Activated effector memory CD4-positive, alpha-beta T cell treated with anti-CD3 and anti-CD28 coated beads, Interleukin-2, amount 50 U/mL, for 16 hours (primary cell): ENCODE results near the gene MTO1.
"Not testable (repeated sequence)": the region's sequence is repeated elsewhere in the genome, so short reads cannot be mapped to it uniquely, and the experiment has no call there.

Source experiments
- DNase-seq: peaks from one replicate; pipeline ENCODE4 v3.0.0-alpha.2; 2020

Gene MTO1

DNA sequence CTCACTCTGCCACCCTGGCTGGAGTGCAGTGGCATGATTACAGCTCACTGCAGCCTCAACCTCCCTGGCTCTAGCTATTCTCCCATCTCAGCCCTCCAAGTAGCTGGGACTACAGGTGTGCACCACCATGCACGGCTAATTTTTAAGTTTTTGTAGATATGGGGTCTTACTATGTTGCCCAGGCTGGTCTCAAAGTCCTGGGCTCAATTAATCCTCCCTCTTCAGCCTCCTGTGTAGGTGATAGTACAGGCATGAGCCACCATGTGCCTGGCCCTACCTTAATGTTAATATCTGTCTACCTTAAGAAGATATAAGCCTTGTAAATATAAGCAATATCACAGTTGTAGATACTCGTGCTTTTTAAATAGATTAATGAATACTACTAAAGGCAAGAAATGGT, 42.6 kb downstream of the MTO1 start:
- DNase-seq: no peak

DNA sequence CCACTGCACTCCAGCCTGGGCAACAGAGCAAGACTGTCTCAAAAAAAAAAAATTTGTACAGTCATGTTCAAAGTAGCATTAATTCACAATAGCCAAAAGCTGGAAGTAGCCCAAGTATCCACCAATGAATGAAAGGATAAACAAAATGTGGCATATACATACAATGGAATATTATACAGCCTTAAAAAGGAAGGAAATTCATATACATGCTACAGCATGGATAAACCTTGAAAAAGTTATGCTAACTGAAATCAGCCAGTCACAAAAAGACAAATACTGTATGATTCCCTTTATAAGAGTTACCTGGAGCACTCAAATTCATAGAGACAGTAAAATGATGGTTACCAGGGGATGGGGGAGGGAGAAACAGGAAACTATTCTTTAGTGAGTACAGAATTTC, 43.6 kb downstream of the MTO1 start:
- DNase-seq: no peak

DNA sequence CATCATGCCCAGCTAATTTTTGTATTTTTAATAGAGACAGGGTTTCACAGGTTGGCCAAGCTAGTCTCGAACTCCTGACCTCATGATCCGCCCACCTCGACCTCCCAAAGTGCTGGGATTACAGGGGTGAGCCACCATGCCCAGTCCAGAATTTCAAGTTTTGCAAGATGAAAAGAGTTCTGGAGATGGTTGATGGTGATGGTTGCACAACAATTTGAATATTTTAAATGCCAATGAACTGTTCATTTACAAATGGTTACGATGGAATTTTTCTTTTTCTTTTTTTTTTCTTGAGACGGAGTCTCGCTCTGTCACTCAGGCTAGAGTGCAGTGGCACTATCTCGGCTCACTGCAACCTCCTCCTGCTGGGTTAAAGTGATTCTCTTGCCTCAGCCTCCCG, 44.2 kb downstream of the MTO1 start:
- DNase-seq: not testable (repeated sequence)

DNA sequence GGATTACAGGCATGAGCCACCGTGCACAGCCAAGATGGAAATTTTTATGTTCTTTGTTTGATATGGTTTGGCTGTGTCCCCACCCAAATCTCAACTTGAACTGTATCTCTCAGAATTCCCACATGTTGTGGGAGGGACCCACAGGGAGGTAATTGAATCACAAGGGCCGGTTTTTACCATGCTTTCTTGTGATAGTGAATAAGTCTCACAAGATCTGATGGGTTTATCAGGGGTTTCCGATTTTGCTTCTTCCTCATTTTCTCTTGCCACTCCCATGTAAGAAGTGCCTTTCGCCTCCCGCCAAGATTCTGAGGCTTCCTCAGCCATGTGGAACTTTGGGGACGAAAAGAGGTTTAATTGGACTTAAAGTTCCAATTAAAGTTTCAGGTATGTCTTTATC, 44.7 kb downstream of the MTO1 start:
- no peak for DNase-seq

DNA sequence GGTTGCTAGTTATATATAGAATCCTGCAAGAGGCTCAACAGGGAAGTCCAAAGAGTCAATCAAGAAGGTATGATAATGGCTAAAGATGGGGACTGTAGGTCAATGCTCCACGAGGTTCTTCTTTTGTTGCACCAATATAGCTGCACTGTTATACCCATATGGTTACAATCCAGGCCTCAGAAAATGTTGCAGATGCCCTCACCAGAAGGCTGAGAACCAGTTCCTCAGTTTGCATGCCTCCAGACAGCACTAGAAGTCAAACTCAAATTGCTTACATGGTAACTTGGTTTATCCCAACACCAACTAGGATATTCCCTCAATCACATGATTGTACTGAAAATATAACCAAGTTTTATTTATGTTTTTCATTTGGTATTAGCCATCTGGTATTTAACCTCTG, 47.2 kb downstream of the MTO1 start:
- DNase-seq: no peak

DNA sequence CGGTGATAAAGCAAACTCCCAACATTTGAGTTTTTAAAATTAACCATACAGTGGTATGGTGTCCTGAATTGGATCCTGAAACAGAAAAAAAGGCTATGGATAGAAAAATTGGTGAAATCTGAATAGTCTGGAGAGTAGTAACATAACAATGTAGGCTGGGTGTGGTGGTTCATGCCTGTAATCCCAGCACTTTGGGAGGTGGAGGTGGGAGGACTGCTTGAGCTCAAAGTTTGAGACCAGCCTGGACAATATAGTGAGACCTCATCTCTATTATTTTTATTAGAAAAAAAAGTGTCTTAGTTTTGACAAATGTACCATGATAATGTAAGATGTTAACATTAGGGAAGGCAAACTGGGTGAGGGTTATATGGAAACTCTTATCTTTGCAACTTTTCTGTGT, 48.3 kb downstream of the MTO1 start:
- DNase-seq: no peak

DNA sequence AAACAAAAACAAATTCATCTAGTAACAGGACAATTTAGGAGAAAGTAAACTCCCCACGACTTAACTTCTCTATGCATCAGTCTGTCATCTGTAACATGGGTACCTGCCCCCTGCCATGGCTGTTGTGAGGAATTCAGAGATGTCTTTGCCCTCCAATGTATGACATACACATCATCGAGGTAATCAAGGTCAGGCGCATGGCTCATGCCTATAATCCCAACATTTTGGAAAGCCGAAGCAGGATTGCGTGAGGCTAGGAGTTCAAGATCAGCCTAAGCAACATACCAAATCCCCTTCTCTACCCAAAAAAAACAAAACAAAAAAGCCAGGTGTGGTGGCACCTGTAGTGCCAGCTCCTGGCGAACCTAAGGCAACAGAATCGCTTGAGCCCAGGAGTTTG, 50.3 kb downstream of the MTO1 start:
- peak; percentile 65 for DNase-seq

DNA sequence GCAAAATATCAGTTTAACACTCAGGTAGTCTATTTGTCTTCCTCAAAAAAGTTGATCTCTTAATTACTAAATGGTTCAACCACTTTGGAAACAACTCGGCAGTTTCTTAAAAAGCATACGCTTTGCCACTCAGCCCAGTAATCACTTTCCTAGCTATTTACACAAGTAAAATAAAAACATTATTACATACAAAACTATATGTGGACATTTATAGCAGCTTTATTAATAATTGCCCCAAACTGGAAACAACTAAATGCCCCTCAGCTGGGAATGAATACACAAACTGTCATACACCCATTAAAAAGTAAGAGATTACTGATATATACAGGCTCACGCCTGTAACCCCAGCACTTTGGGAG, 51.9 kb downstream of the MTO1 start:
- no peak for DNase-seq

DNA sequence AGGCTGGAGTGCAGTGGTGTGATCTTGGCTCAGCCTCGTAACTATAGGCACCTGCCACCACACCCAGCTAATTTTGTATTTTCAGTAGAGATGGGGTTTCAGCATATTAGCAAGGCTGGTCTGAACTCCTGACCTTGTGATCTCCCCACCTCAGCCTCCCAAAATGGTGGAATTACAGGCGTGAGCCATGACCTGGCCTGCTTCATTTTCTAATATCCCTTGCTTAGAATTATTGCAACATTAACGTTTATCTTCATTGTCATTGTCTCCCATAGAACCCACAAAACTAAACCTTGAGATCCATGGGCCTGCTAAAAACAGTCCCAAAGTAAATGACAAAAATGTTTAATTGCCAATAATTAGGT, 53.2 kb downstream of the MTO1 start:
- DNase-seq: no peak

DNA sequence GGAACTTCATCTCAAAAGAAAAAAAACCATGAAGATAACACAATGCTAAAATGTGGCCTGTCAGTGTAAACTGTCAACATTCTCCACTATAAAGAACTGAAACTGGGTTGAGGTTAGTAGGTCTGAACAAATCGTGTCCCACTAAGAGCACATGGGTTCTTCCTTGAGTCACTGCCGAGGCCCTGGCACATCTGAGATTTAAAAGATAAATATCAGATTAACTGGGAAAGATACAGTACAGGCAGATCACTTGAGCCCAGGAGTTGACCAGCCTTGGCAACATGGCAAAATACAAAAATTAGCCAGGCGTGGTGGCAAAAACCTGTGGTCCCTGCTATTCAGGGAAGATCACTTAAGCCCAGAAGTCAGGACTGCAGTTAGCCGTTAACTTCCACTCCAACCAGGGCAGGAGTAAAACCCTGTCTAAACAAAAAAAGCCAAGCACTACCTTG, 53.7 kb downstream of the MTO1 start:
- peak; percentile 66 for DNase-seq

DNA sequence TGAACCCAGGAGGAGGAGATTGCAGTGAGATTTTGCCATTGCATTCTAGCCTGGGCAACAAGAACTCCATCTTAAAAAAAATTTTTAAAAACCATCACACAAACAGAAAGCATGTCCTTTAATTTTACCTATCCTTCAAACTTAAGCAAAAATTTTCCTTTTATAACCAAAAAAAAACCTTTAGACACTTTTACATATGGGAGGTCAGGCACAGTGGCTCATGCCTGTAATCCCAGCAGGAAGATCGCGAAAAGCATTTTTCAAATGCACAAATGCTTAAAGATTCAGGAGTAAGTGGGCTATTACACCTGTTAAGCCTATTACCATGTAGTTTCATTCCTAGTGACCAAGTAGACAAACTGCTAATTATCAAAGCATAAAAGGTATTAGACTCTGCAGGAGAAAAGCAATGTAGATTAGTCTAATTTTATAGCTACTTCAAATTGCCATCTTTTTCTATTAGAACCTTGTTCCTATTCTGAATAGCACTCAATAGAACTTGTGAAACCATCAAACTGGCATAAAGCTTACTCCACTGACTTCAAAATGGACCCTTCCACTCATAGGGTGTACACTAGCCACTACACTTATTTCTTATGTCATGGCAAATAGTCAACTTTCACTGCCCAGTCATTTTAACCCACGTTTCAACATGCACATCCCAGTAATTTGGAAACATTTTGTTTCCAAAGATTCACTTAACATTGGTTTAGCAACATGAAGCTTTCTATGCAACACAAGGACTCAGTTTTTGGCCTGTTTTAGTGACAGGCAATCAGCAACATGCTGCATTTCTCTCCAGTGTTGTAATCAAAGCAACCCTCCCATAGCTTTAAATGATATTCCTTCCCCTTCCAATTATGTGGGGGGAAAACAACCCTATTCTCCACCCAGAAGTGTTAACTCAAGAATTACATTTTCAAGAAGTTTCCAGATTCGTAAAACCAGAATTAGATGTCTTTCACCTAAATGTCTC, 55.3 kb downstream of the MTO1 start:
- no peak for DNase-seq

DNA sequence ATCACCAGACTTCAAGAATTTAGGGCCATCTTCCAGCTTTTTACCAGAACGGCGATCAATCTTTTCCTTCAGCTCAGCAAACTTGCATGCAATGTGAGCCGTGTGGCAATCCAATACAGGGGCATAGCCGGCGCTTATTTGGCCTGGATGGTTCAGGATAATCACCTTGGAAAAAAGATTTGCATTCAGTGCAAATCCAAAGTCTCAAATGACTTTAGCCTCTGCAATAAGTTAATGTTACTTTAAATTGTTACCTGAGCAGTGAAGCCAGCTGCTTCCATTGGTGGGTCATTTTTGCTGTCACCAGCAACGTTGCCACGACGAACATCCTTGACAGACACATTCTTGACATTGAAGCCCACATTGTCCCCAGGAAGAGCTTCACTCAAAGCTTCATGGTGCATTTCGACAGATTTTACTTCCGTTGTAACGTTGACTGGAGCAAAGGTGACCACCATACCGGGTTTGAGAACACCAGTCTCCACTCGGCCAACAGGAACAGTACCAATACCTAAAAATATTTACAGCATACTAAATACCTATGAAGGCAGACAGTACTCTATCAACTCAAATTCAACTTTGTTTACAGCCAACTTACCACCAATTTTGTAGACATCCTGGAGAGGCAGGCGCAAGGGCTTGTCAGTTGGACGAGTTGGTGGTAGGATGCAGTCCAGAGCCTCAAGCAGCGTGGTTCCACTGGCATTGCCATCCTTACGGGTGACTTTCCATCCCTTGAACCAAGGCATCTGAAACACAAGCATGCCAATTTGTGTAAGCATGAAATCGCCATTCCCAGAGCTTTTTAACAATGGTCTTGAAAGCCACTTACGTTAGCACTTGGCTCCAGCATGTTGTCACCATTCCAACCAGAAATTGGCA, 56.8 kb downstream of the MTO1 start:
- not testable (repeated sequence) for DNase-seq

DNA sequence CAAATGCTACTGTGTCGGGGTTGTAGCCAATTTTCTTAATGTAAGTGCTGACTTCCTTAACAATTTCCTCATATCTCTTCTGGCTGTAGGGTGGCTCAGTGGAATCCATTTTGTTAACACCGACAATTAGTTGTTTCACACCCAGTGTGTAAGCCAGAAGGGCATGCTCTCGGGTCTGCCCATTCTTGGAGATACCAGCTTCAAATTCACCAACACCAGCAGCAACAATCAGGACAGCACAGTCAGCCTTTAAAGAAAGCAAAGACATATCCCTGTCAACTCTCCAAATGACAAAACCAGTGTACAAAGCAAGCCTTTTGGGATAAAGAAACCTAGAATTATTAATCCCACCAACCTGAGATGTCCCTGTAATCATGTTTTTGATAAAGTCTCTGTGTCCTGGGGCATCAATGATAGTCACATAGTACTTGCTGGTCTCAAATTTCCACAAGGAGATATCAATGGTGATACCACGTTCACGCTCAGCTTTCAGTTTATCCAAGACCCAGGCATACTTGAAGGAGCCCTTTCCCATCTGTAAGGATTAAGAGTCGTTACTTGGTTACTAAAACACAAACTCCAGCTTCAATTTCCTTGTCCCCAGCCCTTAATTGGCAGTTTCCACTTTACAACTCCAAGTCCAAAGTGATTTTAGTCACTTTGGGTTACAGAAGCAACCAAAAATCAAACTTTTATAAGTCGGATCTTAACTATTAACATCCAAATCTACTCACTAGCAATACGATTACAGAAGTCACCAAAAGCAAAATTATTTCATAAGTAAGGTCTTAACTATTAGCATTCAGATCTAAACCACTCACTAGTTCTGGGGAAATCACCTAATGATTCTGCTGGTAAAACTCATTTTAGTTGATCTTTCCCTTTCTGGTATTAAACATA, 57.7 kb downstream of the MTO1 start:
- DNase-seq: not testable (repeated sequence)

DNA sequence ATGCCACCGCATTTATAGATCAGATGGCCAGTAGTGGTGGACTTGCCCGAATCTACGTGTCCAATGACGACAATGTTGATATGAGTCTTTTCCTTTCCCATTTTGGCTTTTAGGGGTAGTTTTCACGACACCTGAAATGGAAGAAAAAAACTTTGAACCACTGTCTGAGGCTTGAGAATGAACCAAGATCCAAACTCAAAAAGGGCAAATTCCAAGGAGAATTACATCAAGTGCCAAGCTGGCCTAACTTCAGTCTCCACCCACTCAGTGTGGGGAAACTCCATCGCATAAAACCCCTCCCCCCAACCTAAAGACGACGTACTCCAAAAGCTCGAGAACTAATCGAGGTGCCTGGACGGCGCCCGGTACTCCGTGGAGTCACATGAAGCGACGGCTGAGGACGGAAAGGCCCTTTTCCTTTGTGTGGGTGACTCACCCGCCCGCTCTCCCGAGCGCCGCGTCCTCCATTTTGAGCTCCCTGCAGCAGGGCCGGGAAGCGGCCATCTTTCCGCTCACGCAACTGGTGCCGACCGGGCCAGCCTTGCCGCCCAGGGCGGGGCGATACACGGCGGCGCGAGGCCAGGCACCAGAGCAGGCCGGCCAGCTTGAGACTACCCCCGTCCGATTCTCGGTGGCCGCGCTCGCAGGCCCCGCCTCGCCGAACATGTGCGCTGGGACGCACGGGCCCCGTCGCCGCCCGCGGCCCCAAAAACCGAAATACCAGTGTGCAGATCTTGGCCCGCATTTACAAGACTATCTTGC, 58.6 kb downstream of the MTO1 start:
- DNase-seq: peak; percentile 94

DNA sequence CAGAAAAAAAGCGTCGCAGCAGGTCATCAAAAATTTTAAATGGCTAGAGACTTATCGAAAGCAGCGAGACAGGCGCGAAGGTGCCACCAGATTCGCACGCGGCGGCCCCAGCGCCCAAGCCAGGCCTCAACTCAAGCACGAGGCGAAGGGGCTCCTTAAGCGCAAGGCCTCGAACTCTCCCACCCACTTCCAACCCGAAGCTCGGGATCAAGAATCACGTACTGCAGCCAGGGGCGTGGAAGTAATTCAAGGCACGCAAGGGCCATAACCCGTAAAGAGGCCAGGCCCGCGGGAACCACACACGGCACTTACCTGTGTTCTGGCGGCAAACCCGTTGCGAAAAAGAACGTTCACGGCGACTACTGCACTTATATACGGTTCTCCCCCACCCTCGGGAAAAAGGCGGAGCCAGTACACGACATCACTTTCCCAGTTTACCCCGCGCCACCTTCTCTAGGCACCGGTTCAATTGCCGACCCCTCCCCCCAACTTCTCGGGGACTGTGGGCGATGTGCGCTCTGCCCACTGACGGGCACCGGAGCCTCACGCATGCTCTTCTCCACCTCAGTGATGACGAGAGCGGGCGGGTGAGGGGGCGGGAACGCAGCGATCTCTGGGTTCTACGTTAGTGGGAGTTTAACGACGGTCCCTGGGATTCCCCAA, 59.3 kb downstream of the MTO1 start, which contains the start of gene EEF1A1:
EEF1A1 (minus strand) TSS at position 345 of the 663 bp plus-strand sequence. CDS start 1,006 bp downstream, outside the sequence.
- peak; percentile 100 for DNase-seq

DNA sequence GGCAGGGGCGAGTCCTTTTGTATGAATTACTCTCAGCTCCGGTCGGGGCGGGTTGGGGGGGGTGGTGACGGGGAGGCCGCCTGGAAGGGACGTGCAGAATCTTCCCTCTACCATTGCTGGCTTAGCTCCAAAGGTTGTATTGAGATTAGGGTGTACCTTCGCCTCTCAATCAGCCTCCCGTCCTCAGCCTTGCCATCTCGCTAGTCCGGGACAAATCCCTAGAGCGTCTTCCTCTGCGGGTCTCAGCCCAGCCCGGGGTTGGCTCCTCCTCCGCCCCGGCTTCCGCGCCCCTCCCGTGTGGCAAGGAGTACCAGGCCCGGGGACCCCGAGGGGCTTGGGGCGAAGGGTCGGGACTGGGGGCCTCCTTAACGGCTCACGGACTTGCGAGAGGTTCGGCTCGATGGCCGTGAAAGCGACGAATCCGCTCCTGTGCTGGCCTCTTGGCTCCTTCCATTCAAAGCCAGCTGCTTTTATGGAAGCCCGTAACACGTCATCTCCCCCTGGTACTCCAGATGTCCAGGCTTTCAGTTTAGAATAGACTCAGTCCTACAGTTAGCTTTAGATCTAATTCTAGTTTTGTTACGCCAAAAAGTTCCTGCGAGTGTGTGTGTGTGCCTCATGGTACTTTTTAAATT, 59.9 kb downstream of the MTO1 start:
- no peak for DNase-seq

DNA sequence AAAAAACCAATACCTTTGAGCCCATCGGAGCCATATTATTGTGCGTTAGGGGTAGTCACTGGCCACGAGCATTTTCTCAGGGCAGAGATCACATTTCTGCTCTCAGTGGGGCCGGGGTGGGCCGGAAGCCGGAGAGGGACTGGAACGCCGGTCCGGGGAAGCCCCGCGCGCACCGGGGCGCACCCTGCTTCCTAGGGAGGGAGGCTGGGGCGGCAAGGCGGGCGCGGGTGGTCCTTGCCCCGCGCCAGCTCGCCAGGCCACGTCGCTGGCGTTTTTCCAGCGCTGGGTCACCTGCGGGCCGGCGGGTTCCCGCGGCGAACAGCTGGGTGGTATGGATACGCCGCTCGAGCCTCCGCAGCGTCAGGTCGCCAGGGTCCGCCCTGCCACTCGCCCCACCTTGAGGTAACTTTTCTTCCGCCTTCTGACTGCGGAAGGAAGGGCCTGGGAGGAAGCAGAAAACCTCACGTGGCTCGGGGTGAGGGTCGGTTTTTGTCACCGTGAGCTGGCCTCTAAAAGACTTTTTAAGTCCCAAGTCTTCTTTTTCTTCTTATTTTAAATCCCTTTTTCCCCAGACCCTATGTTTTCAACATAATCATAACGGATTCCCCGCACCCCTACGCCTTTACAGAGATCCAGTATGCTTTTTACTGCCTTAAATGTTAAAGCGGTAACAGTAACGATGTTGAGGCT, 62.0 kb downstream of the MTO1 start:
- peak; percentile 92 for DNase-seq

DNA sequence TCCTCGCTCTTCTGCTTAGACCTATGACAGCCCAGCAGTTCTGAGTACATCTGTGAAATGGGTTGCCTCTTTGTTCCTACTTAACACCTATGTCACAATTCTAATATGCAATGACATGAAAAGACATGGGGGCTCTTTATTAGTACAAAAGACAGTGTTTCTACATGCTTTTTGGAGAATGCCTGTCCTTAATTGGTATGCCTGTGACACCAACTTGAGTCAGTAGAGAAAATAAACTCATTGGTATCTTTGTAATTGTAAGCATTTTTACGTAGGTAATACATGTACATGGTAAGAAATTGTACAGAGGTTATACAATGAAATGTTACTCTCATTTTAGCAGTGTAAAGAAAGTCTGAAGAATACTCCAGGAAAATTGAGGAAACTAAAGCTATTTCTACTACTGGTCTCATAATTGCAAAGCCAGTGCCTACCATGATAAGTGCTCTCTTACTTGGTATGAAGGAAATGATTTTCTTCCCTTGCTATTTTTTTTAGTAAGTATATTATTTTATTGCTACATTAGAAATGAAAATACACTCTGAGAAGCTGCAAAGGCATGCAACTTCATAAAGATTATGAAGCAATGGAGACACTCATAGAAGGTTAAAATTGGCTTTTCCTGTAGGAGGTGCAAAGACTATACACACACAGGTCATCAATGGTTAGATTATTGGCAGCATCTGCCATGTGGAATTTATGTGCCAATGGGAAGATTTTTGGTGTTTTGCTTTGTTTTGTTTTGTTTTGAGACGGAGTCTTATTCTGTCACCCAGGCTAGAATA, 64.2 kb downstream of the MTO1 start:
- DNase-seq: no peak

DNA sequence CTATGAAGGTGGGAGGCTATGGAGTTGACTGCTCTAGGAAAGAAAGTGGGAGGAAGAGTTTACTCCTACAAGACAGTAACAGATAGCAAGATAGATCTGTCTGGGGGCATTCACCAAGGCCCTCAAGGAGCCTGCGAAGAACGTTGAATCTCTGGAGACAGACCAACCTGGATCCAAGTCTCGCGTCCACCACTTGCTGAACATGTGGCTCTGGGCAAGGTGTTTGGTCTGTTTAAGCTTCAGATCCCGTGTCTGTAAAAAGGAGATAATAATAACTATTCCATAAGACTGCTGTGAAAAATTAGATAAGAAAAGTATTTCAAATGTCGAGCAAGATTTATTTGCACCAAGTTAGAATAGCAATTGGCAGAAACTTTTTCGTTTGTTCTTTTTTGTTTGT, 67.4 kb downstream of the MTO1 start:
- no peak for DNase-seq
